SK-N-SH treated with all-trans-retinoic acid at 6 μM for 48 hours (cell line): Measurements from ENCODE around the gene EPB41L2.

Experiments
- CREB5 ChIP-seq: fragments of 250-450 bp; sonication (Bioruptor Pico); IDR thresholded peaks from 2 replicates; pipeline ENCODE4 v1.5.1; 2020; ENCODE audit warnings: low read depth, mild to moderate bottlenecking, moderate library complexity
- ESRRG ChIP-seq: fragments of 250-450 bp; sonication (Bioruptor Pico); IDR thresholded peaks from 2 replicates; pipeline ENCODE4 v1.6.1; 2021; ENCODE audit warnings: mild to moderate bottlenecking
- ISL1 ChIP-seq: fragments of 250-450 bp; sonication (Bioruptor Pico); IDR thresholded peaks from 2 replicates; pipeline ENCODE4 v2.1.2; 2022; ENCODE audit warnings: mild to moderate bottlenecking, moderate library complexity
- PATZ1 ChIP-seq: fragments of 250-450 bp; sonication (Bioruptor Pico); IDR thresholded peaks from 2 replicates; pipeline ENCODE4 v1.8.0; 2020; ENCODE audit warnings: mild to moderate bottlenecking, moderate library complexity, borderline replicate concordance
- PPARA ChIP-seq: fragments of 250-450 bp; sonication (Bioruptor Pico); IDR thresholded peaks from 2 replicates; pipeline ENCODE4 v1.5.0; 2020; ENCODE audit warnings: mild to moderate bottlenecking, borderline replicate concordance
- ZFP3 ChIP-seq: fragments of 250-450 bp; sonication (Bioruptor Pico); IDR thresholded peaks from 2 replicates; pipeline ENCODE4 v1.5.0; 2020; ENCODE audit warnings: mild to moderate bottlenecking, moderate library complexity

GRCh38 chr6:131049608-131050007 lies 13.4 kb downstream of the EPB41L2 start:
- TF ChIP-seq PATZ1: no peak
- no peak for TF ChIP-seq ESRRG (CRISPR knock-in tag)
- TF ChIP-seq CREB5 (CRISPR knock-in tag): no peak
- no peak for TF ChIP-seq PPARA (CRISPR knock-in tag)
- TF ChIP-seq ZFP3: no peak
- TF ChIP-seq ISL1: no peak
